Fibroblast of lung (primary cell): ENCODE results near the gene LPCAT1.

Experiments
- CTCF ChIP-seq, 2 donors: IDR thresholded peaks in 1 of 2; conservative IDR thresholded peaks in 1 of 2; 1 replicate in 1 of 2; 2 replicates in 1 of 2; pipeline ENCODE4 v1.5.1; 2011 to 2012; ENCODE audit warnings: low read length in 2 of 2, control low read depth in 1 of 2, inconsistent platforms in 1 of 2, low read depth in 1 of 2, mild to moderate bottlenecking in 1 of 2
- EZH2 ChIP-seq: IDR thresholded peaks from 2 replicates; pipeline ENCODE4 v1.5.1; 2012; ENCODE audit warnings: low read length, control low read depth, mild to moderate bottlenecking; ENCODE audit errors: missing control alignments

GRCh38 chr5:1551426-1552301 lies 27.9 kb upstream of the LPCAT1 start:
- TF ChIP-seq EZH2 (no peak), CTCF (conservative IDR thresholded peaks at IDR 0.05 in 1 of 2, IDR thresholded peaks at IDR 0.05 in 1 of 2; ENCODE audit: low read depth in 1 of 2, low read length in 2 of 2) (no peak)
